GM21526 (cell line): Measurements from ENCODE around the gene ASTN1.

Experiments
- ATAC-seq: cut with Tn5 transposase; IDR thresholded peaks from one replicate; pipeline ENCODE4 v1.9.1; 2021; ENCODE audit warnings: moderate library complexity; ENCODE audit not compliant: unreplicated experiment, low FRiP score

Gene ASTN1

GRCh38 chr1:177045151-177045550, 119.4 kb downstream of the ASTN1 start:
- no peak for ATAC-seq

- no peak for ATAC-seq
These were observed 120.1 kb downstream of the ASTN1 start for GRCh38 chr1:177044390-177044789.

GRCh38 chr1:177043597-177043996, 120.9 kb downstream of the ASTN1 start:
- no peak for ATAC-seq

GRCh38 chr1:177035586-177035985, 128.9 kb downstream of the ASTN1 start:
- no peak for ATAC-seq

DNA sequence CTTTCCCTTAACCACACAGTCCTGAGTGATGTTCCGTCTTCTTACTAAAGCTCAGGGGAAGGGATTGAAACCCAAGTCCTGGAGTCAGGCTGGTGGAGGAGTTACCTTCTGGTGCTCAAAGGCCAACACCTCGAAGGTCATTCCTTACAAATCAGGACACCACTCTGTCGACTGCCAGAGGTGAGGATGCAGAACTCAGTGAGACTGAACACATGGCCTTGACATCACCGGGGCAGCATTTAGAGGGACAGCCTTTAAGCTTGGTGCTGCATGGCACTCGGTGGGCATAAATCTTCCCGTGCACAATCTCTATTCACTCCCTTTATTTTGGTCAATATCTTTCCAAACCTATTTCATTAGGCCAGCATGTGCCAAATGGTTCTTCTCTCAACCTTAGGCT, 130.9 kb downstream of the ASTN1 start:
- ATAC-seq: no peak

DNA sequence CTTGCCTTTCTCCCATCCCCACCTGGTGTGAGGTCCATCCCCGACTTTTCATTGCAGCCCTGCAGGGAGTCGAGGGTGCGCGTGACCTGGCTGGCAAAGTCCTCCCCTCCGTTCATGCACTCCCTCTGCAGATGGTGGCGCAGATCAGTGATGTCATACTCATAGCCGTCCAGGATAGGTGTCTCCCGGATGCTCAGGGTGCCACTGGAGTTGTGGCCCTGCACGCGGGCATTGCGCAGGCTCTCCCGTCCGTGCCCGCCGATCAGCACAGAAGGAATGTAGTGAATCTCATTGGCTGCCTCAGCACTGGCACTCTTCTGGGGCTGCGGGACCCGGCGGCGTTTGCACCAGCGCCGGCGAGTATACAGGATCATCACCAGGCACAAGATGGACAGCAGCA, 132.1 kb downstream of the ASTN1 start:
- no peak for ATAC-seq

DNA sequence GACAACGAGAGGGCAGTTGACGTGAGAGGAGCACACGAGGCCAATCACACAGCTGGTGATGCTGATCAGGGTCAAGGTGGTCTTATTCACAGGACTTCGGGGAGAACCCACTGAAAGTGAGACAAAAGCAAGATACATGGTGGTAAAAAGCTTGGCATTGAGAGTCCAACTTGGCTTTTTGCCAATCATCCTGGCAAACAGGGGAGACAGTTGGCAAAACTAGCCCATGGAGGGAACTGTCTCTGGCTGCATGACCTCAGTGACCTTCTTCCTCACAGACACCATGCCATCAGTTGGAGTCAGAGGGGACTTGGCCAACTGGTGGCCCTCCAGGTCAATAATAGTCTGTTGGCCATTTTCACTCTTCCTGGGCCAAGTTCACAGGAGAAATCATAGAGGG, 139.9 kb downstream of the ASTN1 start:
- ATAC-seq: no peak

DNA sequence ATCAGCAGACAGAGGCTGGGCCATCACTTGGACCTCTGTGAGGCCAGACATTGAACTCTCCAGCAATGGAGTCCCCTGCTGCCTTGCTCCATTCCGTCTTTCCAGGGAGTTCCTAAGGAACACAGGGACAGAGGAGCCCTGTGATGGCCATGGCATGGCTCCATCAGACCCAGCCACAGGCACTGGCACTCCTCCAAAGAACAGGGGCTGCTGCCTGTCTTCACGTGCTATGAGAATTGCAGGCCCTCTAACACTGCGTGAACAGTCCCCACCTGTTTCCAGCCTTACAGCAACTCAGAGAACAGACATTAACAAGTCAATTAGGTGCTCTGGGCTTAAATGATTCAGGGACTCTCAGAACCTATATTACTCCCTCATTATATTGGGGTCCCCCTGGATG, 140.8 kb downstream of the ASTN1 start:
- no peak for ATAC-seq

DNA sequence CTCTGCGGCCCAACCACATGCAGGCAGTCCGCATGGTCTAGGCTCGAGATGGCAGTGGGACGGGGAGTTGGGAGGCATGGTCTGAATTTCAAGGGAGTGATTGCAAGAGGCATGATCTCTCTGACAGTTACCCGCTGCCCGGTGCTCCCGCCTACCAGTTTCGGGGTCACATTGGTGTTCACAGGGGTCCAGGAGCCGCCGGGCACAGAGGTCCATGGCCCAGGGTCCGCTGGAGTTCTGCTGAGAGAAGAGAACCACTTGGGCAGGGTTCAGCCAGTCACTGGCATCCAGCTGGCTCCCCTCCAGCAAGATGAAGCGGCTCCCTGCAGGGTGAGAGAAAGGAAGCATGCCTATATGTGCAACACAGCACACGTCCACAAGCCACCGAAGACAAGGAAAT, 141.3 kb downstream of the ASTN1 start:
- no peak for ATAC-seq

DNA sequence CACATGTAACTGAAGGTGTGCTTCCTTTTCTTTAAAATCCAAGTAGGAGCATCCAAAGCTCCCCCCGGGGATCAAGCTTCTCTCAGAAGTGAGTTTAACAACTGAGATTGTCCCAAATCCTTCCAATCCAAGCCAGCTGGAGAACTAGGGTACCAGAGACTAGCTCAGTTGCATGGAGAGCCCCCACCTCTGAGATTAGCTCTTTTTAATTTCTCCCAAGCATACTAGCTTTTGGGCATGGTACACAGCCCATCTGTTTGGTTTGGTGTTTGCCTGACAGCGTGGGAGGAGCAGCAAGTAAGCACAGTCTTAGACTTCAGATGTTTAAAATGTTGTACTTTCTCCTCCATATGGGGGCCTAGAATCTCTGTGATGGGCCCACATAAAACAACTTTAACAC, 142.8 kb downstream of the ASTN1 start:
- no peak for ATAC-seq

- ATAC-seq: no peak
These were observed 143.5 kb downstream of the ASTN1 start for GRCh38 chr1:177020851-177021589.

- ATAC-seq: no peak
These were observed 147.1 kb downstream of the ASTN1 start for GRCh38 chr1:177017287-177017852.

GRCh38 chr1:177014325-177014724, 150.2 kb downstream of the ASTN1 start:
- no peak for ATAC-seq

DNA sequence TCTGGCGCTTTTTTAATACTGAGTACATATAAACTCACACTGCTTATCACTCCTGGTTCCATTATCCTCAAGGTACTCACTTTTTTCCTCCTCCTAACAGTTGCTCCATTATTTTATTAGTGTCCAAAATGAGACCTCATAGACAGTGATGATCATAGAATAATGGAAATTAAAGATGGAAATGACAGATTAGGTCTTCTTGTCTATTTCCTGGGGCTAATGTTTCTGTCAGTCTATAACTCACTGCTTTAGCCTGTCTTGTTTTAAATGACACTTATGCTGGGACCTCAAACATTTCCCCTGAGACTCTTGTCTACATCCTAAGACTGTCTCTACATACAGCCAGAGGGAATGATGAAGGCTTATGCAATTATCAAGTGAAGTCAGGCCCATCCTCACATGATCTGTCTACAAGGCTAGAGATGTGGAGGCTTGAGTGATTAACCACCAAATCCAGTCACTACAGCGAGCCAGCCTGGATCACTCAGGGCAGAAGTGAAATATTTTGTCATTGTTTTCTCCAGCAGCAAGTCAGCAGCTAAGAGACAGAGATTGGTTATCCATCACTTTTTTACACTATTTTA, 152.1 kb downstream of the ASTN1 start:
- ATAC-seq: no peak

DNA sequence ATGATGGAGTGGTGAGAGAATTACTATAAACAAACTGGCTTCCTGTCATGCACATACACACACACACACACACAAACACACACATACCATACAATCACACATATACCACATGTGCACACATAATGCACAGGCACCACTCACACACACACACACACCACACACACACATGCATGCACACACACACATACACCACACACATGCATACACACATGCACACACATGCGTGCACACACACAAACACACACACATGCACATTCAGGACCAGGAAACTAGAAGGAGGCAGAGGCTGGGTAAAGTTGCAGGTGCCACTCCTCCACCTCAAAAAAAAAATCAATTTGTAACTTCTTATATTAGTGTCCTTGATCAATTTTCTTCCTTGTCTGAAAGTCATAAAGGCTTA, 153.0 kb downstream of the ASTN1 start:
- no peak for ATAC-seq

GRCh38 chr1:177010211-177010825, 154.2 kb downstream of the ASTN1 start:
- ATAC-seq: no peak

DNA sequence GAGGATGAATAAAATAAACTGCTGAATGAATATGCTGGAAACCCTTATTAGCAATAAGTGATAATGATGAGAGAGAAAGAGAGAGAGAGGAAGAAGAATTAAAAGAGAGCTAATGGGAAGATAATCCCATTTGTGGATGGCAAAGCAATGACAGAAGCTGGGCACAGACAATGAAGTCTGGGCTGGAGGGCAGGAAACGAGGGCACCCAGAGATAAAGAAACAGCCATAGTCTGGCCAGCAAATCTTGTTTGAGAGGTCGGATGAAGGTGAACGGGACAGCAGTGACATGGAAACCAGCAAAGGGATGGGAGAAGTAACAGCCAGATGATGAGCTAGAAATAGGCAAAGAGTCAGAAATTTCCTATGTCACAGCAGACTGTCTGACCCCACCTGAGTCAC, 155.9 kb downstream of the ASTN1 start:
- ATAC-seq: no peak

- no peak for ATAC-seq
These were observed 156.9 kb downstream of the ASTN1 start for GRCh38 chr1:177007437-177008161.

GRCh38 chr1:177002891-177003290, 161.6 kb downstream of the ASTN1 start:
- ATAC-seq: no peak

DNA sequence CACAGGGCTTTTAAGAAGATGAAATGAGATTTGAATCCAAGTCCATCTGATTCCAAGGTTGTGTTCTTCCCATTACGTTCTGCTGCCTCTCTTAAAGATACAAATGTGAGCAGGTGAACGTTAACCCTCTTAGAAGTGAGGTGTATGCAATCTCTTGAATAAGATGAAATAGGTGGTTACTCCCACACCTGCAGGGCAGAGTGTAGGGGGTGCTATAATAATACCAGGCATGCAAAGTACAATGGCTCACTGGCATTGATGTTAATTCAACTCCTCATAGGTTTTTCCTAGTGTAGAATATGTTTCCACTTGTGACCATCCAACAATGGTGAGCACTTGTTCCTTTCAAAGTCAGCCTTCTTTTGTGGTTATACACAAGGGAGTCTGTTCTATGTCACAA, 163.0 kb downstream of the ASTN1 start:
- no peak for ATAC-seq

DNA sequence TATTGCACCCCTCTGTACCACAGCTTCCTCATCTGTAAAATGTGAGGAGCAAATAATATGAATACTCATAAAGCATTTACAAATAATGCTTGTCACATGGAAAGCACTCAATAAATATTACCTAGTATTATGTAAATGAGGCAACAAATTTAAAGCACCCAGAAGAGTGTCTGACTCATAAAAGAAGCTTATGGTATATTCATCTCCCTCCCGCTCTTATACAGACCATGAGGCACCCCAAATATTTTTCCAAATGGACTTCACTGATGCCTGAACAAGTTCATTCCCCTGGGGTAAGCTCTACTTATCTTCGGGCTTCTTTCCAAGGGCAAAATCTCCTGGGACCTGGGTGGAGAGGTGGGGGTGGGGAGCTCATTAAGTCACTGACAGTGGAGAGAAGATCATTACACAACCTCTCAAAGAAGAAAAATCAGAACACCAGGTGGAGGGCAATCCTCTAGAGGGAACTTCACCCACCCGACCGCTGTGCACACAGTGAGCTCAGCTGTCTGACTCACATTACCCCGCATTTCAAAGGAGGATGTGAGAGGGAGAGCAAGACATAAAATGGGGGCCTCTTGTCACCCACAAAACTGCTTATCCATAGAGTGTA, 166.2 kb downstream of the ASTN1 start:
- ATAC-seq: no peak
